ENCODE measurements around the gene FSTL4. TPM values are rescaled to one million over a fixed set of nuclear protein-coding genes. Genes with fewer than 3 reads are reported as not detected.

FSTL4 gene
- total RNA-seq, 2 donors from 2014 or later = 4.4 to 5.5 TPM

GRCh38 chr5:133296624-133297023 is 315.7 kb downstream of the FSTL4 start:
- H3K4me1 ChIP-seq (ENCODE audit: control insufficient read depth, insufficient read depth, low read length) = no peaks in the 10 kb centered on the region
- no peaks in the 10 kb centered on the region for H3K9me3 Mint-ChIP-seq
- H3K27ac ChIP-seq (ENCODE audit: low read depth, low read length) = no peak overlapping the region
- H3K4me3 ChIP-seq (ENCODE audit: low read length) = no peak overlapping the region
- H3K4me3 Mint-ChIP-seq = no peak overlapping the region
- H3K27me3 ChIP-seq (ENCODE audit: control insufficient read depth, insufficient read depth, low read length, poor library complexity, severe bottlenecking) = no peaks in the 10 kb centered on the region
- no peaks in the 10 kb centered on the region for H3K4me1 Mint-ChIP-seq
- no peaks in the 10 kb centered on the region for H3K27me3 Mint-ChIP-seq (ENCODE audit: insufficient read depth)
- H3K36me3 Mint-ChIP-seq (ENCODE audit: low read depth) = no peaks in the 10 kb centered on the region
- WGBS, 2 experiments (ENCODE audit: insufficient coverage in 1 of 2, insufficient read length in 1 of 2) = 68 to 70% methylated on average over 4 to 5 of the region's 5 CpGs
- TF ChIP-seq CTCF (conservative IDR thresholded peaks at IDR 0.05) = no peak
- no peaks in the 10 kb centered on the region for H3K36me3 ChIP-seq (ENCODE audit: control insufficient read depth, insufficient read depth, low read length)
- no peak overlapping the region for H3K27ac Mint-ChIP-seq
- no peaks in the 10 kb centered on the region for H3K9me3 ChIP-seq (ENCODE audit: control insufficient read depth, low read length)
- H3K9ac ChIP-seq (ENCODE audit: extremely low read depth, low read length, poor library complexity, severe bottlenecking) = no peak overlapping the region
- DNase-seq = no peak

GRCh38 chr5:133295520-133295919 is 316.8 kb downstream of the FSTL4 start:
- WGBS, 2 experiments (ENCODE audit: insufficient coverage in 1 of 2, insufficient read length in 1 of 2) = 87 to 90% methylated on average over 3 of the region's 3 CpGs
- TF ChIP-seq CTCF (conservative IDR thresholded peaks at IDR 0.05) = no peak
- no peak overlapping the region for H3K27ac ChIP-seq (ENCODE audit: low read depth, low read length)
- H3K36me3 Mint-ChIP-seq (ENCODE audit: low read depth) = no peaks in the 10 kb centered on the region
- H3K27me3 Mint-ChIP-seq (ENCODE audit: insufficient read depth) = no peaks in the 10 kb centered on the region
- no peaks in the 10 kb centered on the region for H3K9me3 Mint-ChIP-seq
- H3K4me1 Mint-ChIP-seq = peaks cover 2% of the 10 kb centered on the region
- no peak for DNase-seq
- no peaks in the 10 kb centered on the region for H3K36me3 ChIP-seq (ENCODE audit: control insufficient read depth, insufficient read depth, low read length)
- H3K9me3 ChIP-seq (ENCODE audit: control insufficient read depth, low read length) = no peaks in the 10 kb centered on the region
- H3K27me3 ChIP-seq (ENCODE audit: control insufficient read depth, insufficient read depth, low read length, poor library complexity, severe bottlenecking) = no peaks in the 10 kb centered on the region
- H3K27ac Mint-ChIP-seq = no peak overlapping the region
- no peak overlapping the region for H3K4me3 Mint-ChIP-seq
- H3K9ac ChIP-seq (ENCODE audit: extremely low read depth, low read length, poor library complexity, severe bottlenecking) = no peak overlapping the region
- H3K4me1 ChIP-seq (ENCODE audit: control insufficient read depth, insufficient read depth, low read length) = no peaks in the 10 kb centered on the region
- H3K4me3 ChIP-seq (ENCODE audit: low read length) = no peak overlapping the region

DNA sequence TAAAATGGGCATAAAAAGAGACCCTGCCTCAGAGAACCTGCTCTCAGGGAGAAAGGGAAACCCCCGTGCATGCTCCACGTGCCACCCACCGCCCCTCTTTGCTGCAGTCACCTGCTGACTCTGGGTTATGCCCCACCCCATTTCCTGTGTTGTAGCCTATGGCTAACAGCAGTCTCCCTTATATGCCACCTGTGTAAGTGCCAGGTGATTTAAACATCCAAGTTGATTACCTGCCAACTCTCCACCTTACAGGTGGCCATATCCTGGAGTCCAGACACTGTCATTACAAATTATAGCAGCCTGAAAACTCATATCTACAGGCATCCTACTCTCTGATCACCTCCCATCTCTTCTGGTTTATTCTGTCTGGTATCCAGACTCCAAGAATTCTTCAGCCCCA is 318.0 kb downstream of the FSTL4 start:
- no peaks in the 10 kb centered on the region for H3K9me3 Mint-ChIP-seq
- peaks cover 2% of the 10 kb centered on the region for H3K4me1 Mint-ChIP-seq
- Histone ChIP-seq H3K9me3 (ENCODE audit: control insufficient read depth, low read length) (no peaks in the 10 kb centered on the region), H3K4me1 (ENCODE audit: control insufficient read depth, insufficient read depth, low read length) (no peaks in the 10 kb centered on the region), H3K27me3 (ENCODE audit: control insufficient read depth, insufficient read depth, low read length, poor library complexity, severe bottlenecking) (no peaks in the 10 kb centered on the region), H3K4me3 (ENCODE audit: low read length) (no peak overlapping the region), H3K36me3 (ENCODE audit: control insufficient read depth, insufficient read depth, low read length) (no peaks in the 10 kb centered on the region), H3K9ac (ENCODE audit: extremely low read depth, low read length, poor library complexity, severe bottlenecking) (no peak overlapping the region), H3K27ac (ENCODE audit: low read depth, low read length) (no peak overlapping the region)
- WGBS, 2 experiments (ENCODE audit: insufficient coverage in 1 of 2, insufficient read length in 1 of 2) = 56 to 62% methylated on average over 3 of the region's 3 CpGs
- no peak for DNase-seq
- TF ChIP-seq CTCF (conservative IDR thresholded peaks at IDR 0.05) = no peak
- no peak overlapping the region for H3K4me3 Mint-ChIP-seq
- no peaks in the 10 kb centered on the region for H3K27me3 Mint-ChIP-seq (ENCODE audit: insufficient read depth)
- H3K36me3 Mint-ChIP-seq (ENCODE audit: low read depth) = no peaks in the 10 kb centered on the region
- no peak overlapping the region for H3K27ac Mint-ChIP-seq
